ENCODE measurements around the gene ATG9A.

DNA sequence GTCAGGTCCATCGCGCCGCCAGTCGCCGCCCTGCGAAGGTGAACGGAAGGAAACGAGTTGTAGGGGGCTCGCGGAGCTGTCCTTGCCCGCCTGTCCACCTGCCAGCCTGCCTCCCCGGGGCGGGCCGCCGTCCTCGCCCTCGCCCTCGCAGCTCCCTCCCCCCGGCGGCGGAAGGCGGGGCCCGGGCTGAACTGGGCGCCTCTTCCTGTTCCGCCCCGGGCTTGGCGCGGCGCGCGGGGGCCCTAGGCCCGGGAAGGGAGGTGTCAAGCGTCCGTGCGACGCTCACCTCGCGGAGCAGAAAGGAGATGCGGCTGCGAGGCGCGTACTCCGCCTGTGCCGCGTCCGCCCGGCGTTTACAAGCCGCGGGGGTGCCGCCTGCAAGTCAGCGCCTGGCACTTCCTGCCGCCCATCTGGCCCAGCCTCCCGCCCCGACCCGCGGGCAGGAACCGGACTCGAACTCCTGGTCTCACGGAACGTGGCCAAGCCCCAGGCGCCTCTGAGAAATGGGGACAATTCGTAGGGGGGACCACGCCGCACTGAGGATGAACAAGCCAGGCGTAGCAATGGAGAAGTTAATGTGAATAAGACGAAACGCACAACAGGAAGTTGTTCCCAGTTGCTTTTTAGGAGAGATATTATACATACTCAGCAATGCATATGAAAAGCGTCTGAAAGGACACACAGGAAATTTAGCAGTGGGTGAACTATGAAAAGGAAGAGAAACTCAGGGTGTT is 52.5 kb downstream of the ATG9A start, which contains the start of gene CNPPD1:
- TF ChIP-seq, protein P1, sequence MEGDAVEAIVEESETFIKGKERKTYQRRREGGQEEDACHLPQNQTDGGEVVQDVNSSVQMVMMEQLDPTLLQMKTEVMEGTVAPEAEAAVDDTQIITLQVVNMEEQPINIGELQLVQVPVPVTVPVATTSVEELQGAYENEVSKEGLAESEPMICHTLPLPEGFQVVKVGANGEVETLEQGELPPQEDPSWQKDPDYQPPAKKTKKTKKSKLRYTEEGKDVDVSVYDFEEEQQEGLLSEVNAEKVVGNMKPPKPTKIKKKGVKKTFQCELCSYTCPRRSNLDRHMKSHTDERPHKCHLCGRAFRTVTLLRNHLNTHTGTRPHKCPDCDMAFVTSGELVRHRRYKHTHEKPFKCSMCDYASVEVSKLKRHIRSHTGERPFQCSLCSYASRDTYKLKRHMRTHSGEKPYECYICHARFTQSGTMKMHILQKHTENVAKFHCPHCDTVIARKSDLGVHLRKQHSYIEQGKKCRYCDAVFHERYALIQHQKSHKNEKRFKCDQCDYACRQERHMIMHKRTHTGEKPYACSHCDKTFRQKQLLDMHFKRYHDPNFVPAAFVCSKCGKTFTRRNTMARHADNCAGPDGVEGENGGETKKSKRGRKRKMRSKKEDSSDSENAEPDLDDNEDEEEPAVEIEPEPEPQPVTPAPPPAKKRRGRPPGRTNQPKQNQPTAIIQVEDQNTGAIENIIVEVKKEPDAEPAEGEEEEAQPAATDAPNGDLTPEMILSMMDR (IDR thresholded peaks at IDR 0.05): peak in 1 of 4 experiments; percentile 13
- TF ChIP-seq POLR2A (IDR thresholded peaks at IDR 0.05): peak; percentile 91 to 99

Data from uterus (tissue), 2 donors.